HCT116 (cell line): ENCODE measurements around the gene ZBTB47. TPM values are rescaled to one million over a fixed set of nuclear protein-coding genes. Genes with fewer than 3 reads are reported as not detected.

Experiments used
- ATAC-seq: fragments of 200-7000 bp; cut with Tn5 transposase; 2 replicates; pipeline ENCODE4 v1.9.1; 2020; ENCODE audit warnings: mild to moderate bottlenecking, moderate library complexity
- BruUV-seq: library from RNA; stranded (reverse); fragments of 400-500 nt; replicated peaks from 2 replicates; lab custom pipeline; 2021; lab: Mats Ljungman, UMichigan
- CTCF ChIA-PET: fragments of 300-600 bp; sonication (Branson Sonifier 250); formaldehyde crosslinking; loops from one replicate; lab custom pipeline; 2021; ENCODE audit warnings: antibody characterized with exemption; lab: Charles Lee
- POLR2A ChIA-PET: fragments of 300-600, 350-600 bp; sonication (Branson Sonifier 250); formaldehyde crosslinking; loops from one replicate; lab custom pipeline; 2021; ENCODE audit warnings: antibody characterized with exemption; lab: Charles Lee
- RAD21 ChIA-PET, 2 experiments: fragments of 300-600 bp; sonication (Branson Sonifier 250); formaldehyde crosslinking; loops; one replicate each; lab custom pipeline; 2023; ENCODE audit warnings: low total read pairs in 2 of 2; ENCODE audit not compliant: uncharacterized antibody in 2 of 2, unreplicated experiment in 2 of 2, low non-redundant PET in 1 of 2; lab: Charles Lee
- DNase-seq: peaks from one replicate; pipeline ENCODE4 v3.0.0-alpha.2; 2010; ENCODE audit warnings: low read depth, low spot score
- H2AFZ ChIP-seq: fragments of 200-600 bp; shearing (Covaris generic), sonication (generic); 2 replicates; pipeline ENCODE4 v1.6.1; 2017; ENCODE audit warnings: low read depth, mixed run types, mixed read lengths, antibody characterized with exemption, low read length; ENCODE audit not compliant: poor library complexity, severe bottlenecking
- H3K27ac ChIP-seq: 2 replicates; pipeline ENCODE4 v1.5.1; 2012; ENCODE audit warnings: low read depth, low read length
- H3K27me3 ChIP-seq: fragments of 200-600 bp; sonication (generic); 2 replicates; pipeline ENCODE4 v1.6.1; 2016; ENCODE audit warnings: mixed run types, low read length, mixed read lengths; ENCODE audit not compliant: insufficient read depth
- H3K36me3 ChIP-seq, 2 experiments: fragments of 200-500 bp in 1 of 2; fragments of 200-600 bp in 1 of 2; sonication (Bioruptor generic) in 1 of 2; sonication (generic) in 1 of 2; 2 replicates each; pipeline versions ENCODE4 v1.5.1 to v1.6.1; 2014 to 2016; ENCODE audit warnings: low read length in 2 of 2, inconsistent platforms in 1 of 2, mixed read lengths in 1 of 2, mixed run types in 1 of 2; ENCODE audit not compliant: insufficient read depth in 2 of 2, control insufficient read depth in 1 of 2
- H3K4me1 ChIP-seq, 2 experiments: fragments of 200-600 bp in 1 of 2; sonication (generic) in 1 of 2; 2 replicates each; pipeline versions ENCODE4 v1.5.1 to v1.6.1; 2012 to 2017; ENCODE audit warnings: low read length in 2 of 2, inconsistent platforms in 1 of 2, mild to moderate bottlenecking in 1 of 2, mixed read lengths in 1 of 2, mixed run types in 1 of 2, moderate library complexity in 1 of 2; ENCODE audit not compliant: insufficient read depth in 2 of 2, control insufficient read depth in 1 of 2
- H3K4me2 ChIP-seq: fragments of 200-600 bp; sonication (generic); 2 replicates; pipeline ENCODE4 v1.6.1; 2017; ENCODE audit warnings: mixed run types, low read length, mixed read lengths
- H3K4me3 ChIP-seq, 2 experiments: fragments of 200-600 bp in 1 of 2; sonication (generic) in 1 of 2; replicated peaks in 1 of 2; 2 replicates each; pipeline ENCODE4 v1.5.1; 2011 to 2016; ENCODE audit warnings: low read length in 2 of 2, control low read depth in 1 of 2, low read depth in 1 of 2, mild to moderate bottlenecking in 1 of 2, mixed read lengths in 1 of 2, mixed run types in 1 of 2
- H3K79me2 ChIP-seq: fragments of 200-600 bp; sonication (generic); 2 replicates; pipeline ENCODE4 v1.6.1; 2017; ENCODE audit warnings: mild to moderate bottlenecking, mixed run types, low read length, moderate library complexity, mixed read lengths; ENCODE audit not compliant: insufficient read depth
- H3K9ac ChIP-seq: fragments of 200-600 bp; sonication (generic); 2 replicates; pipeline ENCODE4 v1.6.1; 2016; ENCODE audit warnings: low read length, mixed read lengths
- H3K9me2 ChIP-seq: fragments of 200-600 bp; sonication (generic), shearing (Covaris generic); 2 replicates; pipeline ENCODE4 v1.6.1; 2017; ENCODE audit warnings: mixed run types, mild to moderate bottlenecking, moderate library complexity; ENCODE audit not compliant: insufficient read depth
- H3K9me3 ChIP-seq, 2 experiments: fragments of 200-500 bp in 1 of 2; fragments of 200-600 bp in 1 of 2; sonication (Bioruptor generic) in 1 of 2; sonication (generic) in 1 of 2; 2 replicates each; pipeline ENCODE4 v1.6.1; 2014 to 2017; ENCODE audit warnings: low read length in 2 of 2, mixed read lengths in 2 of 2, inconsistent platforms in 1 of 2, low read depth in 1 of 2, mild to moderate bottlenecking in 1 of 2, mixed run types in 1 of 2, moderate library complexity in 1 of 2; ENCODE audit not compliant: control insufficient read depth in 1 of 2, insufficient read depth in 1 of 2
- H4K20me1 ChIP-seq: fragments of 200-600 bp; sonication (generic), shearing (Covaris generic); 2 replicates; pipeline ENCODE4 v1.6.1; 2017; ENCODE audit warnings: mixed run types, mild to moderate bottlenecking, moderate library complexity; ENCODE audit not compliant: insufficient read depth
- CTCF ChIP-seq, 3 experiments: fragments of 200-600 bp in 1 of 3; sonication (generic) in 1 of 3; IDR thresholded peaks in 2 of 3; conservative IDR thresholded peaks in 1 of 3; 2 replicates each; pipeline ENCODE4 v1.5.1; 2012 to 2017; ENCODE audit warnings: low read depth in 2 of 3, low read length in 2 of 3, antibody characterized with exemption in 1 of 3, borderline replicate concordance in 1 of 3, control low read depth in 1 of 3, mild to moderate bottlenecking in 1 of 3, mixed read lengths in 1 of 3, mixed run types in 1 of 3, moderate library complexity in 1 of 3; ENCODE audit not compliant: insufficient read depth in 1 of 3
- EGR1 ChIP-seq: IDR thresholded peaks from 2 replicates; pipeline ENCODE4 v1.6.1; 2012; ENCODE audit warnings: low read depth
- JUND ChIP-seq: IDR thresholded peaks from 2 replicates; pipeline ENCODE4 v1.6.1; 2012
- POLR2AphosphoS5 ChIP-seq: IDR thresholded peaks from 2 replicates; pipeline ENCODE4 v1.6.1; 2011; ENCODE audit warnings: mild to moderate bottlenecking, low read depth, low read length, moderate library complexity
- REST ChIP-seq: IDR thresholded peaks from 2 replicates; pipeline ENCODE4 v1.6.1; 2012; ENCODE audit warnings: low read depth
- SRF ChIP-seq: IDR thresholded peaks from 2 replicates; pipeline ENCODE4 v1.6.1; 2012; ENCODE audit warnings: low read depth
- TCF7L2 ChIP-seq: IDR thresholded peaks from 2 replicates; pipeline ENCODE4 v1.7.0; 2011; ENCODE audit warnings: borderline replicate concordance, inconsistent platforms; ENCODE audit not compliant: insufficient read depth, insufficient read length; ENCODE audit errors: extremely low read depth
- ZFX ChIP-seq: fragments of 450-650 bp; IDR thresholded peaks from 2 replicates; pipeline ENCODE4 v1.6.1; 2017
- intact Hi-C: fragments of 100-400 bp; cut with micrococcal nuclease; formaldehyde crosslinking; loops from 2 replicates; pipeline ENCODE4 v1.10.0; 2022
- total RNA-seq: library from RNA; stranded (reverse); gene quantifications from one replicate; pipeline ENCODE4 v1.2.1, GENCODE V29; 2021; ENCODE audit not compliant: unreplicated experiment

Gene ZBTB47
- total RNA-seq, 1 experiment from 2014 or later = 6.3 TPM

GRCh38 chr3:42682301-42683070 lies 29.0 kb downstream of the ZBTB47 start (continued):
- no peak for TF ChIP-seq REST

- no TSS peak for BruUV-seq
- H3K27ac ChIP-seq = no peak overlapping the region
Observed at GRCh38 chr3:42683875-42684598, 30.5 kb downstream of the ZBTB47 start.

More at GRCh38 chr3:42683875-42684598, 30.5 kb downstream of the ZBTB47 start:
- Histone ChIP-seq H3K79me2 (no peaks in the 10 kb centered on the region), H2AFZ (no peak overlapping the region), H3K9ac (peak overlapping the region; percentile 9; the same call in 1 of the 2 replicates), H3K27me3 (no peaks in the 10 kb centered on the region), H3K9me2 (no peaks in the 10 kb centered on the region), H4K20me1 (no peaks in the 10 kb centered on the region), H3K36me3 (no peaks in the 10 kb centered on the region), H3K9me3 (no peaks in the 10 kb centered on the region), H3K4me2 (peak overlapping the region; percentile 73), H3K4me3 (peak overlapping the region; percentile 21 to 39), H3K4me1 (peaks cover 3 to 23% of the 10 kb centered on the region in 2 experiments; a peak in 3 of 4 replicates)
- ATAC-seq (peak; percentile 90), DNase-seq (peak; percentile 61)
- ChIA-PET CTCF (no interaction called here), RAD21 (interaction anchor here in 1 of 2 experiments (0.6 kb wide), 1 partner anchor 111 kb away, joined by 3 read pairs; no protein-coding TSS in a partner anchor), POLR2A (no interaction called here)
- TF ChIP-seq CTCF (IDR thresholded peaks at IDR 0.05 in 2 of 3, conservative IDR thresholded peaks at IDR 0.05 in 1 of 3; ENCODE audit: borderline replicate concordance in 1 of 3, insufficient read depth in 1 of 3, low read depth in 2 of 3, low read length in 2 of 3) (no peak), JUND (peak; percentile 48; the same call in 1 of the 2 replicates), ZFX (no peak), SRF (no peak), POLR2AphosphoS5 (no peak), REST (no peak), EGR1 (peak; percentile 67), TCF7L2 (no peak)
- intact Hi-C loops = no loop called here
